Body of pancreas (tissue), 4 donors: ENCODE measurements around the gene NBEA. TPM values are rescaled to one million over a fixed set of nuclear protein-coding genes. Genes with fewer than 3 reads are reported as not detected.

Experiments used
- ATAC-seq: fragments of 150-250 bp; one replicate; pipeline ENCODE4 v1.9.1; 2016
- DNase-seq, 4 donors: peaks; one replicate each; pipeline ENCODE4 v3.0.0-alpha.2; 2019
- H3K27ac ChIP-seq, 4 donors: fragments of 200-600 bp; sonication (generic); 1 replicate in 3 of 4; 2 replicates in 1 of 4; pipeline versions ENCODE4 v1.5.1 to v1.6.1; 2016 to 2019; ENCODE audit warnings: mild to moderate bottlenecking in 1 of 4, mixed read lengths in 1 of 4, moderate library complexity in 1 of 4
- H3K27me3 ChIP-seq, 2 donors: fragments of 200-600 bp; sonication (generic); one replicate each; pipeline ENCODE4 v1.6.0; 2016; ENCODE audit warnings: mild to moderate bottlenecking in 1 of 2
- H3K36me3 ChIP-seq, 2 donors: fragments of 200-600 bp; sonication (generic); replicated peaks in 1 of 2; 2 replicates each; pipeline ENCODE4 v1.5.1; 2016; ENCODE audit warnings: low read depth in 2 of 2; ENCODE audit not compliant: insufficient read depth in 1 of 2
- H3K4me1 ChIP-seq: fragments of 200-600 bp; sonication (generic); one replicate; pipeline ENCODE4 v1.6.0; 2016
- H3K4me3 ChIP-seq, 2 donors: fragments of 200-600 bp; sonication (generic); 1 replicate in 1 of 2; 2 replicates in 1 of 2; pipeline ENCODE4 v1.5.1; 2016 to 2019
- H3K9me3 ChIP-seq, 3 donors: fragments of 200-600 bp; sonication (generic); 1 replicate in 2 of 3; 2 replicates in 1 of 3; pipeline ENCODE4 v1.5.1; 2016
- POLR2A ChIP-seq, 3 donors: fragments of 450-650 bp; IDR thresholded peaks; one replicate each; pipeline ENCODE4 v1.6.1; 2016; ENCODE audit warnings: antibody characterized with exemption in 3 of 3, mild to moderate bottlenecking in 2 of 3
- WGBS, 2 donors: methylation state at CpG; one replicate each; pipeline ENCODE4 v1.1.5; 2017; 5-methylcytosine and 5-hydroxymethylcytosine counted together
- intact Hi-C: fragments of 100-400 bp; cut with DNase I; formaldehyde crosslinking; loops from one replicate; pipeline ENCODE4 v1.15.1; 2023
- total RNA-seq, 2 donors: library from RNA; depleted of rRNA; stranded (reverse); fragments of >200 nt; gene quantifications; one replicate each; pipeline ENCODE4 v1.1.0, GENCODE V29; 2016
- TF ChIP-seq, protein P1 (sequence below), 7 experiments: fragments of 450-650 bp in 4 of 7; fragments of 200-600 bp in 3 of 7; sonication (generic) in 3 of 7; IDR thresholded peaks; one replicate each; pipeline ENCODE4 v1.5.1; 2016 to 2019; ENCODE audit warnings: antibody characterized with exemption in 7 of 7

The NBEA gene
- total RNA-seq, 2 donors from 2014 or later, result 9.6 to 19.1 TPM

DNA sequence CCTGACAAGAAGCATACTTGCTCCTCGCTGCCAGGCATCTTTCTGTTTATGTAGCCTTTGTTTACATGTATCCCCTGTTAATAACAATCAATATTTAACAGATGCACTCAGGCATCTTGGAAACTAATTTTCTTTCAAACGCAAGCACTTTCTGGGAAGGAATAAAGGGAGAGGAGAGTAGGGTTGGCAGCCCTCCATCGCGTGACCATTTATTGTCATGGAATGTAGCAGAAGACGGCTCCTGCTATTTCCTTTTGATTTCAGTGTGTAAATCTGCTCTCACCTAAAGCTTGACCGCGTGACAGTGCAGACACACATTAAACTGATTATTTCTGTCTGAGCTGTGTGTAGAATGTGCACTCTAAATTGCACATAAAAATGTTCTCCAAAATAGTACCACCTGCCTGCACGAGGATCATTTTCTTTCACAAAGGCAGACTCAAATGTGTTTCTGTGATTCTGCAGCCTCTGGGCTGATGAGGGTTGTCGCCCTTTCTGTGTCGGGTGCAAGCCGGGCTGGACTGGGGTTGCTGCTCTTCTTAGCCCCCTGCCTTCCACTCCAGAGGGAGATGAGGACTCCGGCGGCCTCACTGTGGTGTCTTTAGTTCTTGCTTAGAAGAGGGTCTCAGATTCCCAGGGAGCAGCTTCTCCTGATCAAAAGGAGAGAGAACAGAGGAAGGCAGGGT is 757.9 kb downstream of the NBEA start:
- TF ChIP-seq, protein P1, sequence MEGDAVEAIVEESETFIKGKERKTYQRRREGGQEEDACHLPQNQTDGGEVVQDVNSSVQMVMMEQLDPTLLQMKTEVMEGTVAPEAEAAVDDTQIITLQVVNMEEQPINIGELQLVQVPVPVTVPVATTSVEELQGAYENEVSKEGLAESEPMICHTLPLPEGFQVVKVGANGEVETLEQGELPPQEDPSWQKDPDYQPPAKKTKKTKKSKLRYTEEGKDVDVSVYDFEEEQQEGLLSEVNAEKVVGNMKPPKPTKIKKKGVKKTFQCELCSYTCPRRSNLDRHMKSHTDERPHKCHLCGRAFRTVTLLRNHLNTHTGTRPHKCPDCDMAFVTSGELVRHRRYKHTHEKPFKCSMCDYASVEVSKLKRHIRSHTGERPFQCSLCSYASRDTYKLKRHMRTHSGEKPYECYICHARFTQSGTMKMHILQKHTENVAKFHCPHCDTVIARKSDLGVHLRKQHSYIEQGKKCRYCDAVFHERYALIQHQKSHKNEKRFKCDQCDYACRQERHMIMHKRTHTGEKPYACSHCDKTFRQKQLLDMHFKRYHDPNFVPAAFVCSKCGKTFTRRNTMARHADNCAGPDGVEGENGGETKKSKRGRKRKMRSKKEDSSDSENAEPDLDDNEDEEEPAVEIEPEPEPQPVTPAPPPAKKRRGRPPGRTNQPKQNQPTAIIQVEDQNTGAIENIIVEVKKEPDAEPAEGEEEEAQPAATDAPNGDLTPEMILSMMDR (IDR thresholded peaks at IDR 0.05), result no peak
- no peak for TF ChIP-seq POLR2A (IDR thresholded peaks at IDR 0.05)
- intact Hi-C loops, result no loop called here
- no peak overlapping the region for H3K27ac ChIP-seq
- ATAC-seq (no peak), DNase-seq (no peak)
- H3K9me3 ChIP-seq, result no peaks in the 10 kb centered on the region
- H3K4me1 ChIP-seq, result no peaks in the 10 kb centered on the region
- WGBS, 2 donors, result 32 to 41% methylated on average over 13 of the region's 13 CpGs
- no peaks in the 10 kb centered on the region for H3K27me3 ChIP-seq
- no peak overlapping the region for H3K4me3 ChIP-seq
- no peaks in the 10 kb centered on the region for H3K36me3 ChIP-seq

DNA sequence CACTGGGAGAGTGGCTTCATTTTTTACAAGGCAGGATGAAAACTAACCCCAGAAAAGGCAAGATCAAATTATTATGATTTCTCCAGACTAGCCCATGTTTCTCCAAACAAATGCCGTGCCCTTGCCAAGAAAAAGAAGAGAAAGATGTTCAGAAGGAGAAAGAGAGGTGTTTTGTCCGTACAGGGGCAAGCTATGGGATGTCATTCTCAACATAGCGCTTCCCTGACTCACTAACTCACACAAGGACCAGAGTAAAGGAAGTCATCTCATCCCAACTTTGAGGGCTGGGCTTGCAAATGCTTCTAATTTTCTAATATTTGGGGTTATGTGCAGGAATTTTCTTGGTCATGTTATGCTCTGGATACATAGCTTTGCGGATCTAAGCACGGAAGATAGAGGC is 758.6 kb downstream of the NBEA start:
- H3K4me1 ChIP-seq, result no peaks in the 10 kb centered on the region
- no peak overlapping the region for H3K27ac ChIP-seq
- WGBS, 2 donors, result 78 to 87% methylated on average over 5 of the region's 5 CpGs
- DNase-seq (no peak), ATAC-seq (no peak)
- TF ChIP-seq, protein P1 (IDR thresholded peaks at IDR 0.05), result no peak
- no peak for TF ChIP-seq POLR2A (IDR thresholded peaks at IDR 0.05)
- no peaks in the 10 kb centered on the region for H3K36me3 ChIP-seq
- H3K4me3 ChIP-seq, result no peak overlapping the region
- H3K27me3 ChIP-seq, result no peaks in the 10 kb centered on the region
- no peaks in the 10 kb centered on the region for H3K9me3 ChIP-seq
- intact Hi-C loops, result no loop called here

DNA sequence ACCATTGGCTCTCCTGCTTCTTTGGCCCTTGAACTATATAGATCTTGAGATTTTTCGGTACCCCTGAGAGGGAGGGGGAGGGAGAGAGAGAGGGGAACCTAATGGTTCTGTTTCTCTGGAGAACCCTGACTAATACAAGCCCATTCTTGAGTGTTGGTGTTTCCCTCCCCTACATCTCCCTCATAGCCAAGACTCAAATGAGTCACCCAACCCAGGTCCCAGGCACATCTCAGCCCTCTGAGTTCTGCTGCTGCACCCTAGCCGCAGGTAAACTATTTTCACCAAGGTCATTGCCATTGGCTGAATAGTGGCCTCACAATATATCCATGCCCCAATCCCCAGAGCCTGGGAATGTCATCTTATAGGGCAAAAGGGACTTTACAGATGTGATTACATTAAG is 760.2 kb downstream of the NBEA start:
- no peak overlapping the region for H3K27ac ChIP-seq
- no peaks in the 10 kb centered on the region for H3K9me3 ChIP-seq
- no peak overlapping the region for H3K4me3 ChIP-seq
- no peaks in the 10 kb centered on the region for H3K4me1 ChIP-seq
- ATAC-seq (no peak), DNase-seq (no peak)
- WGBS, 2 donors, result 50 to 85% methylated on average over 2 of the region's 2 CpGs
- no peaks in the 10 kb centered on the region for H3K27me3 ChIP-seq
- TF ChIP-seq, protein P1 (IDR thresholded peaks at IDR 0.05), result no peak
- no peak for TF ChIP-seq POLR2A (IDR thresholded peaks at IDR 0.05)
- intact Hi-C loops, result no loop called here
- no peaks in the 10 kb centered on the region for H3K36me3 ChIP-seq

DNA sequence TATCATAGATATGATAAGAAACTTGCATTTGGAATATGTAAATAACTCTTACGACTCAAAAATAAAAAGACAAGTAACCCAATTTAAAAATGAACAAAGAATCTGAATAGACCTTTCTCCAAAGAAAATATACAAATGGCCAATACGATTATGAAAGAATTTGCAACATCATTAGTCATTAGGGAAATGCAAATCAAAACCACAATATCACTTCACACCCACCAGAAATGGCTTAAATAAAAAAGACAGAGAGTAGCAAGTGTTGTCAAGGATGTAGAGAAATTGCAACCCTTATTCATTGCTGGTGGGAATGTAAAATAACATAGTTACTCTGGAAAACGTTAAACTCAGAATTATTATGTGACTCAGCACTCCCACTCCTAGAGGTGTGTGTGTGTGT is 761.0 kb downstream of the NBEA start:
- intact Hi-C loops, result no loop called here

More for the DNA sequence above, 761.0 kb downstream of the NBEA start:
- no peaks in the 10 kb centered on the region for H3K9me3 ChIP-seq
- no peak overlapping the region for H3K27ac ChIP-seq
- ATAC-seq (no peak), DNase-seq (no peak)
- no peak for TF ChIP-seq POLR2A (IDR thresholded peaks at IDR 0.05)
- TF ChIP-seq, protein P1 (IDR thresholded peaks at IDR 0.05), result no peak
- H3K4me1 ChIP-seq, result no peaks in the 10 kb centered on the region
- H3K27me3 ChIP-seq, result no peaks in the 10 kb centered on the region
- H3K4me3 ChIP-seq, result no peak overlapping the region
- WGBS, 2 donors, result 57 to 68% methylated on average over 3 of the region's 3 CpGs
- no peaks in the 10 kb centered on the region for H3K36me3 ChIP-seq
